Erythroblast (primary cell): Measurements from ENCODE around the gene P2RY8.

Experiments
- GATA1 ChIP-seq: IDR thresholded peaks from 2 replicates; pipeline ENCODE4 v1.6.1; 2011; ENCODE audit warnings: low read depth, mild to moderate bottlenecking, control low read depth, low read length, moderate library complexity
- POLR2A ChIP-seq: IDR thresholded peaks from 2 replicates; pipeline ENCODE4 v1.6.1; 2011; ENCODE audit warnings: mild to moderate bottlenecking, low read length

GRCh38 chrX:1420371-1420770, 116.6 kb downstream of the P2RY8 start:
- TF ChIP-seq POLR2A: peak; percentile 41
- no peak for TF ChIP-seq GATA1
